BJ (cell line): ENCODE results near the gene C5orf15. TPM values are rescaled to one million over a fixed set of nuclear protein-coding genes. Genes with fewer than 3 reads are reported as not detected.

ENCODE experiments used
- CTCF ChIA-PET: fragments of 350-600 bp; formaldehyde crosslinking; extraction: SDS; loops from one replicate; lab custom pipeline; 2021; ENCODE audit warnings: antibody characterized with exemption, inconsistent platforms; lab: Yijun Ruan, JAX
- POLR2A ChIA-PET: fragments of 300-600 bp; sonication (Branson Sonifier 250); formaldehyde crosslinking; extraction: SDS; loops from one replicate; lab custom pipeline; 2021; ENCODE audit warnings: antibody characterized with exemption; lab: Charles Lee
- DNase-seq: peaks from one replicate; pipeline ENCODE4 v3.0.0-alpha.2; 2011; ENCODE audit warnings: low read depth
- H3K27me3 ChIP-seq: 2 replicates; pipeline ENCODE4 v1.6.0; 2011; ENCODE audit warnings: low read length; ENCODE audit not compliant: control insufficient read depth, insufficient read depth
- H3K36me3 ChIP-seq: 2 replicates; pipeline ENCODE4 v1.5.1; 2011; ENCODE audit warnings: low read length; ENCODE audit not compliant: control insufficient read depth, insufficient read depth
- H3K4me3 ChIP-seq: 2 replicates; pipeline ENCODE4 v1.5.1; 2011; ENCODE audit warnings: low read depth, mild to moderate bottlenecking, control low read depth, low read length
- polyA plus RNA-seq: library from polyadenylated mRNA; depleted of rRNA; stranded (reverse); fragments of >200 nt; gene quantifications from 2 replicates; pipeline ENCODE4 v1.2.3, GENCODE V29; 2011
- TF ChIP-seq, protein P1 (sequence below): IDR thresholded peaks from 2 replicates; pipeline ENCODE4 v1.5.1; 2011; ENCODE audit warnings: low read depth, mild to moderate bottlenecking, control low read depth, inconsistent platforms, low read length, moderate library complexity; ENCODE audit not compliant: insufficient read depth

C5orf15 gene
- polyA plus RNA-seq, 1 experiment, result 48.1 TPM

DNA sequence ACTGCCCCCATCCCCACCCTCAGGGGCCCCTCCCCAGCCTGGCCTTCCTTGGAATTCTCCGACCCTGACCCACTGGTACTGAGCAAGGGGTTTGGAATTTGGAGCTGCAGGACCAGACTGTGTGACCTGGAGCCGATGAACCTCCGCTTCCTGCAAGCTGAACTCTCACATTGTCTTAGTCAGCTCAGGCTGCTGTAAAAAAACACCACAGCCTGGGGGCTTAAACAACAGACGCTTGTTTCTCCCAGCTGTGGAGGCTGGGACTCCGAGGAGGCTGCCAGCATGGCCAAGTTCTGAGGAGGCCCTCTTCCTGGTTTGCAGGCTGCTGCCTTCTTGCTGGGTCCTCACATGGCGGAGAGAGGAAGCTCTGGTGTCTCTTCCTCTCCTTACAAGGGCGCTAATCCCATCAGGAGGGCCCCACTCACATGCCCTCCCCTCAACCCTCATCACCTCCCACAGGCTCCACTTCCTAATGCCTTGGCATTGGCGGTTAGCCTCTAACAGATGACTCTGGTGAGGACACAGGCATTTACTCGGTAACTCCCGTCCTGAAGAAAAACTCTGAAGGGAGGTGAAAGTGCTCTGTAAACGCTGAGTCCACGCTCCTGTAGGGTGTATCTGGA is 42.4 kb downstream of the C5orf15 start:
- DNase-seq, result no peak

DNA sequence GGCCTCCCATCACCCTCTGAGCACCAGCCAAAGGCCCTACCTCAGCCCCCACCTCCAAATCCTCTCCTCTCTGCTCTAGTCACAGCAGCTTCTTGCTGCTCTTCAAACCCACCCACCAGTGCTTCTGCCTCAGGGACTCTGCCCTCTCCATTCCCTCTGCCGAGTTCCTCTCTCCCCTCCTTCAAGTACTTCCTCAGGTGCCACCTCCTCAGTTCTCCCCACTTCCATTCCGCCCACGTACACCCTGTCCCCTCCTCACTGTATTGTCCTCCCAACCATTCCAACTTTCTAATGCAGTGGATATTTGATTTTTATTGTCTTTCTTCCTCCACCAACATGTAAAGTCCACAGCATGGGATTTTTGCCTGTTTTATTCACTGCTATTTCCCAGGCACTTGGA is 43.2 kb downstream of the C5orf15 start:
- ChIA-PET CTCF (no interaction called here), POLR2A (no interaction called here)
- Histone ChIP-seq H3K36me3 (no peaks in the 10 kb centered on the region), H3K4me3 (no peak overlapping the region), H3K27me3 (no peaks in the 10 kb centered on the region; the same call in 1 of the 2 replicates)
- TF ChIP-seq, protein P1, sequence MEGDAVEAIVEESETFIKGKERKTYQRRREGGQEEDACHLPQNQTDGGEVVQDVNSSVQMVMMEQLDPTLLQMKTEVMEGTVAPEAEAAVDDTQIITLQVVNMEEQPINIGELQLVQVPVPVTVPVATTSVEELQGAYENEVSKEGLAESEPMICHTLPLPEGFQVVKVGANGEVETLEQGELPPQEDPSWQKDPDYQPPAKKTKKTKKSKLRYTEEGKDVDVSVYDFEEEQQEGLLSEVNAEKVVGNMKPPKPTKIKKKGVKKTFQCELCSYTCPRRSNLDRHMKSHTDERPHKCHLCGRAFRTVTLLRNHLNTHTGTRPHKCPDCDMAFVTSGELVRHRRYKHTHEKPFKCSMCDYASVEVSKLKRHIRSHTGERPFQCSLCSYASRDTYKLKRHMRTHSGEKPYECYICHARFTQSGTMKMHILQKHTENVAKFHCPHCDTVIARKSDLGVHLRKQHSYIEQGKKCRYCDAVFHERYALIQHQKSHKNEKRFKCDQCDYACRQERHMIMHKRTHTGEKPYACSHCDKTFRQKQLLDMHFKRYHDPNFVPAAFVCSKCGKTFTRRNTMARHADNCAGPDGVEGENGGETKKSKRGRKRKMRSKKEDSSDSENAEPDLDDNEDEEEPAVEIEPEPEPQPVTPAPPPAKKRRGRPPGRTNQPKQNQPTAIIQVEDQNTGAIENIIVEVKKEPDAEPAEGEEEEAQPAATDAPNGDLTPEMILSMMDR, result no peak
- no peak for DNase-seq

More for the DNA sequence above, 42.4 kb downstream of the C5orf15 start:
- H3K36me3 ChIP-seq, result no peaks in the 10 kb centered on the region
- POLR2A ChIA-PET, result no interaction called here
- no peaks in the 10 kb centered on the region; the same call in 1 of the 2 replicates for H3K27me3 ChIP-seq
- CTCF ChIA-PET, result no interaction called here
- no peak overlapping the region for H3K4me3 ChIP-seq
- TF ChIP-seq, protein P1, result no peak

DNA sequence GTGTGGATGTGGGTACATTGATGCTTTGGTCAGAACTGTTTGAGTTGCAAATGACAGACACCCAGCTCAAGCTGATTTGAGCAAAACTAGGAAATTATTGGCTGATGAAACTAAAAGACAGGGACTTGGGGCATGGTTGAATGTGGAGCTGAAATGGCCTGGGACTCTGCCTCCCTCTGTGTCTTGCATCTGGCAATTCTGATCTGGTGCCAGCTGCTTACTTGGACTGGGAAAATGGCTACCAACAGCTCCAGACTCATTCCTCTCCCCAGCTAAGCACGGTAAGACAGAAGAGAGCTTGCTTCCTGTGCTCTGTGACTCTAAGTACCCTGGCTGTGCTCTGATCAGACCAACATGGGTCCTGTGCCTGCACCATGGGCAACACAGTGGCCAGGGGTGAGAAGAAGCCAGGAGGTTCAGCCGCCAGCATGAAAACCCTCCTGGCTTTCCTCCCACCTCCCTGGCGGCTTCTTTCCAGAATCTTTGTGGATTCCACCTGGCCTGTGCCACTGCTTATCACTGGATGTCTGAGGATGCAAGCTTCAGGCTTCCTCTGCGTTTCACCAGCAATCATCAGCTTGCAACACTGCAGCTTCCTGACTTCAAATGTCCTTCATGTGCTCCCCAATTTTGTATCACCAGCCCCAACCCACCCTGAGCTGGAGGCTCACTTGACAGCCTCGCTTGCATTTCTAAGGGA is 44.1 kb downstream of the C5orf15 start:
- no peak overlapping the region for H3K4me3 ChIP-seq
- H3K27me3 ChIP-seq, result no peaks in the 10 kb centered on the region; the same call in 1 of the 2 replicates
- ChIA-PET CTCF (no interaction called here), POLR2A (no interaction called here)
- no peak for DNase-seq
- TF ChIP-seq, protein P1, result no peak
- no peaks in the 10 kb centered on the region for H3K36me3 ChIP-seq

DNA sequence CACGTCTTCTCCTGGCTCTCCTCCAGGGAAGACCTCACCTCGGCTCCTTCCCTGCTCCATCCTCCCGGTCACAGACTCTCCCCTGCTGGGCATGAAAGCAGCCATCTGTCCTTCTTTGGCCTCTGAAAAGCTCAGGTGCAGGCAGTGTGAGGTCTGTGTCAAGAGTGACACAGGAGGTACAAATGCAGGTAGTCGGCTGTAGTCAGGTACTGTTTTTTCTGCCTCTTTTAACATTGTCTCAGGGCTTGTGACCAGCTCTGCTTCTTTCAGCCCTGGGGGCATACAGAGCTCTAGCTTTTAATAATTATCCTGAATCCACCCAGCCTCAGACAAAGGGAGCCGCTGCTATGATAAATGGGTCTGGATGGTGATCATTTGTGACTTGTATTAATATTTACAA is 46.4 kb downstream of the C5orf15 start:
- CTCF ChIA-PET, result no interaction called here
- no peak for DNase-seq
- POLR2A ChIA-PET, result no interaction called here
- TF ChIP-seq, protein P1, result no peak
- Histone ChIP-seq H3K4me3 (no peak overlapping the region), H3K36me3 (no peaks in the 10 kb centered on the region), H3K27me3 (peaks cover 6% of the 10 kb centered on the region; the same call in 1 of the 2 replicates)

DNA sequence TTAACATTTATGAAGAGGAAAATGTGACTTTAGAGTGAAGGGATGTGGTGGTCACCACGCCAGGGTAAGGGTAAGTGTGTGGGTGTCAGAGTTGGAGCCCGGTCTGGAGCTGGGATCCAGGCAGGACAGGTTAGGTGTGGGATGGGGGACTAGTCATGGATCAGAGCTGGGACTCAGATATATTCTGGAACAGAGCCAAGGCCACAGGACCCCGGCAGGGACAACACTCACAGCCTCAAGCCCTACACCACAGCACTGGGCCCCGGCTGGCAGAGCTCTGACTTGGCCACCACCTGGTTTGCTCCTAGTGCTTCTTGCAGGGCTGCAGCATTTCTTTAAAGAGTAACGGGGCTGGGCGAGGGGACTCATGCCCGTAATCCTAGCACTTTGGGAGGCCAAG is 47.4 kb downstream of the C5orf15 start:
- Histone ChIP-seq H3K36me3 (no peaks in the 10 kb centered on the region), H3K27me3 (peaks cover 6% of the 10 kb centered on the region; the same call in 1 of the 2 replicates), H3K4me3 (no peak overlapping the region)
- no peak for DNase-seq
- ChIA-PET POLR2A (no interaction called here), CTCF (no interaction called here)
- TF ChIP-seq, protein P1, result no peak
